ENCODE results near the gene DYNC1H1. TPM values are rescaled to one million over a fixed set of nuclear protein-coding genes. Genes with fewer than 3 reads are reported as not detected.
"Not testable (repeated sequence)": the region's sequence is repeated elsewhere in the genome, so short reads cannot be mapped to it uniquely, and the experiment has no call there.

DYNC1H1 gene
- total RNA-seq, 1 donor from 2014 or later, result 357 TPM

DNA sequence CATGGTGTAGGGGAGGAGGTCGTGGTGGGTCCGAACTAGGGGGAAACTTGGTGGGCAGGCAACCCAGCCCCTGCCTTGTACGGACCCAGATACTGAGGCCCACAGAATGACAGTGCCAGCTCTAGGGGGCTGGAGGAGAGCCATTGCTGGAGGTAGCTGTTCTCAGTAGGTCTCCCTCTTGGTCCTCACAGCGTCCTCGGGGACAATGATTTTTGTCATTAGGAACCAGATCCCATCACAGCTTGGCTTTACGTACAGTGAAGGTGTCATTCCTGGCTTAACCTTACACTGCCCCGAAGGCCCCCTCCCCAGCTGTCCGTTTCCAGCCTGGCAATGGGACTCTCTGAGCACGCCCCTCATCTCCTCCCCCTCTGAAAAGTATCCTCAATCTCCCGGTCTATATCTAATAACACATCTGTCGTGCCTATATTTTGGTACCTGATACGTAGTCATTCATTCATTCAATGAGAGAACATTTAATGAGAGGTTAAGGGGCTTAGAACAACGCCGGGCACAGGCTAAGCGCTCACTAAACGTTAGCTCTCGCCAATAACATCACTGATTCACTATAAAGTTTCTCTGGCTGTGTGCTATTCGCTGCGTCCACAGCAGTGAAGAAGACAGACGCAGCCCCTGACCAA lies 597 bp upstream of the DYNC1H1 start:
- no peak for DNase-seq (ENCODE audit: low spot score)

DNA sequence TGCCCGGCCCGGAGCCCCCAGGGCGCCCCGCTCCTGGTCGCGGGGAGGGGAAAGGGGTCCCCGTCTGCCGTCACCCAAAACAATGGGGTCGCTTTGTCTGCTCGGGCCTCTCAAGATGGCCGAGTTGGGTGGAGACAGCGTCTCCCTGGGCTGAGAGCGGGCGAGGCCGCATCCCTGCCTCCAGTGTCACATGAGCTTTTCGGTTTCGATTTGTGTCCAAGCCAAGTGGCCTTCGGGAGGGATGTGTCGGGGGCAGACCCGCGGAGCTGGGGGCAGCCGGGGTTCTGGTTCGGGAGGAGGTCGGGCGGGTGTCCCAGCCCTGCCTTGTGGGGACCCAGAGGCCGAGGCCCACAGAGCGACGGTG lies 790 bp downstream of the DYNC1H1 start:
- peak; percentile 74 for DNase-seq (ENCODE audit: low spot score)

DNA sequence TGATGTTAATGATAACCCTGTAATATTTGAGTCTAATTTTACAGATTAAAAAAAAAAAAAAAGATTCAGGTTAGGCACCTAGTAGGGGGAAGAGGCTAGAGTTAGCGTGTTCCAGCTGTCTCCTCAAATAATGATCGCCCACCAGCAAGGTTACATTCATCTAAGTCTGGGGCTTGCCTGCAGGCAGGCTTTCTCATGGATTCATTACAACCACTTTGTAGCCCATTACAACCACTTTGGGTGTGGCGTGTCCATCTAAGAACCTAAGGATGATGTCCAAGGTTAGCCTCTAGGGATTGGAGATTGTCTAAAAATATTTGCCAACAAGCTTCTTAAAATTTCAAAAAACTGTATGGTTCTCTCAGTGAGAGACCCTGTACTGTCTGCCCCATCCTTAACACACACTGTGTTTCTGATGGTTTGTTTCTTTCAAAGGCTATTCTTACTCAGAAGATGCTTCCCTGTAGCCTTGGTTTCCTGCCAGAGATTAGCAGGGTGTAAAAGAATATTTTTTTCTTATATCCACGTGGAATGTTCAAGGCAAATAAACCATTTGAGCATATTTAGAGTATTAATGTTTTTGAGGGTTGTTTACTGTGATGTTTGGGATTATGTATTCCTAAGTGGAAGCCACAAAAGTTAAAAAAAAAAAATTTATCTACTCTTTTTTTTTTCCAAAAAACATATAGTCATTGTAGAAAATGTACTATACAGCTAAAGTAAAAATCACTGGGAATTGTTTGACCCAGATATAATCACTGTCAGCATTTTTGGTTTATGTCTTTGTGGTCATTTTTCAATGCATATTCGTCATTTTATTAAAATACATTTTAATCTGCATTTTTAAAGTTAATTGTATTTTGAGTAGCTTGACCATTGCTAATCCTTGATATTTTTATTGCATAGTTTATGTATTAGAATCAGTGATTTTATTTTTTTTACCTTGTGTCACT lies 1.7 kb downstream of the DYNC1H1 start:
- no peak for DNase-seq (ENCODE audit: low spot score)

DNA sequence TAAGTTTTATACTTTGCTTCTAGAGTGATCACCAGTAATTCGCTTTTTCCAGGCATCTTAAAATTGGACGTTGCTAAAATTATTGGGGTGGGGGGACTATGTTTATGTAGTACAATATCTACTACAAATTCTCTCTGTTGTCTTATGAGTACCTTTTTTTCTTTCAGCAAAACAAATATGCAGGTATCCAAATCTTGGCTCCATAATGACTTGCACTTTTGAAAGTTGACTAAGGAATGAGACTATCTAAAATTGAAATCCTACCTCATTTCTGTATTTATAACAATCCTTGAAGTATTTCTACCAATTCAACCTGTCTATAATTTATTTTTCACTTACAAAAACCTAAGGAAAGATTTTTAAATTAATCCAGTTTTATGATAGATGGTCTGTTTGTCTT lies 2.4 kb downstream of the DYNC1H1 start:
- DNase-seq (ENCODE audit: low spot score), result no peak

DNA sequence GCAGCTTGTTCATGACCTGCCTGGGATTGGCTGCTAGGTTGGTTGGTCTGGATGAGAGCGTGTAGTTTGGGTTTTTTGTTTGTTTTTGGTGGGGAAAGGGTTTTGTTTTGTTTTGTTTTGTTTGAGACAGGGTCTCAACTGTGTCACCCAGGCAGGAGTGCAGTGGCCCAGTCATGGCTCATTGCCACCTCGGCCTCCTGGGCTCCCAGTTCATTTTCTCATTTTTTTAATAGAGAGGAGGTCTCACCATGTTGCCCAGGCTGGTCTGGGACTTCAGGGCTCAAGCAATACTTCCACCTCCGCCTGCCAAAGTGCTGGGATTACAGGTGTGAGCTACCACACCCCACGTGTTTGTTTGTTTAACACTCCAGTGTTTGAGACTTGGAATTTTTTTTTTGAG lies 3.8 kb downstream of the DYNC1H1 start:
- DNase-seq (ENCODE audit: low spot score), result no peak

DNA sequence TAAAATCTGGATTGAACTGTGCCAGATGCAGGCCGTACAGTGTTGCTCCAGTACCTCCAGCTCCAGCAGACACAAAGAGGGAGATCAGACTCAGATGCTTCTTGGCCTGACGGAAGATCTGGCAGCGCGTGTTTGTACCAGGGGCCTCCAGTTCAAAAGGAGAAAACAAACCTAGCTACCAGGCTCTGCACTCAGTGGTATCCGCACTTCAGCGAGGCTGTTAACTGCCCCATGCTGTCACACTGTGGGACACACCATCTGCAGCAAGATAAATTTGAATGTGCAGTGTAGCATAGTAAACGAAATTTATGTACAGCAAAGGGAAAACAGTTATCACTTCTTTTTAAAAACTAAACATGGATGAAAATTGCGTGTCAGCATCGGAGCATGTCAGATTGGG lies 5.1 kb downstream of the DYNC1H1 start:
- DNase-seq (ENCODE audit: low spot score), result no peak

DNA sequence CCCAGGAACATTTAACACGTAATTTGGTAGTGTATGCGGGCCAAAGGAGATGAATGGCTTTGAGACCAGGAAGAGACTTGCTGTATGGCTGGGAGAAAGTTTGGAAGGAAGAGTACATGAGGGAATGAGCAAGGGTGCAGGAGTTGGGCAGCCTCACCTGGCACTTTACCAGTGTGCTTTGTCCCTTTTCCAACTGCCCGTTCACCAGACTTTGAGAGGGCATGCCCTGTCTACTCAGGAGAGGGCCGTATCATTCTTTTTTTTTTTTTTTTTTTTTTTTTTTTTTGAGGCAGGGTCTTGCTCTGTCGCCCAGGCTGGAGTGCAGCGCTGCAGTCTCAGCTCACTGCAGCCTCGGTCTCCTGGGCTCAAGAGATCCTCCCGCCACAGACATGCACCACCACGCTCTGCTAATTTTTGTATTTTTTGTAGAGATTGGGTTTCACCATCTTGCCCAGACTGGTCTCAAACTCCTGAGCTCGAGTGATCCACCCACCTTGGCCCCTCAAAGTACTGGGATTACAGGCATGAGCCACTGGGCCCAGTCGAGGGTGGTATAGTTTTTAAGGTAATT lies 6.5 kb downstream of the DYNC1H1 start:
- DNase-seq (ENCODE audit: low spot score), result no peak

DNA sequence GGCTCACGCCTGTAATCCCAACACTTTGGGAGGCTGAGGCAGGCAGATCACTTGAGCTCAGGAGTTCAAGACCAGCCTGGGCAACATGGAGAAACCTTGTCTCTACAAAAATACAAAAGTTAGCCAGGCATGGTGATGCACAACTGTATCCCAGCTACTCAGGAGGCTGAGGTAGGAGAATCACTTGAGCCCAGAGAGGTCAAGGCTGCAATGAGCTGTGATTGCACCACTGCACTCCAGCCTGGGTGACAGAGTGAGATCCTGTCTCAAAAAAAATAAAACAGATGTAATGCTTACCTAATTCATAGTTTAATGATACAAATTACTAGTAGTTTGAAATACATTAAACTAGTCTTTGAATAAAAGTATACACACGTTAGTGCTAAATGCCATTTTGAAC lies 7.1 kb downstream of the DYNC1H1 start:
- DNase-seq (ENCODE audit: low spot score), result not testable (repeated sequence)

DNA sequence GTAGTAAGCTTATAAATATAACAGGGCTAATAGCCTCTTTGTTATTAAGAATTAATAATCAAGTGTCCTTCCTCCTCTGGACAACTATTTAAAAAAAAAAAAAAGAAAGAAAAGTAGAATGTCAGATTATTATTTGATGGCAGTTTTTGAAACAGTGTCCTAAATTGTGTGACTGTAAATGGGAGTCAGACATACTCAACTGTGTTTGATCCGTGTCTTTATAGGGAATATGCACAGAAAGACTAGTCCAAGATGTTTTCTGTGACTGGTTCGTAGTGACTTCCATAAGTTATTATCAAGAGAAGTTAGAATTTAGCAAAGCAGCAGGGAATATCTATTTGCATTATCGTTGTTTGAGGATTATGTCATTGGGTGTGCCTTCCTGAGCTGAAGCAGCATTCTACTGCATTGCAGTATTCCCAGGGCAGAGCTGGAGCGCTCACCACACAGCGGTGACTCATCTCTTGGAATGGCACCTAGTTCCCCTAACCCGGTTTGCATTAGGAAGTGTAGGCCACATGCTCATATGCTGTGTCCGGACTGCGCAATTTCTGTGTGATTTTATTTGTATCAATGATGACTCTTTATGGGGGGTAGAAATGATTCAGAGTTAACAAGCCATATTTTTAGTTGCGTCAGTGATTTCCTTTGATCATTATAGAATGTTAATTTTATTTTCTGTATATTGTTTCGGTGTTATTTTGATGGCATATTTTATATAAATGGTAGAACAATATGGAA lies 7.9 kb downstream of the DYNC1H1 start:
- DNase-seq (ENCODE audit: low spot score), result peak; percentile 97

DNA sequence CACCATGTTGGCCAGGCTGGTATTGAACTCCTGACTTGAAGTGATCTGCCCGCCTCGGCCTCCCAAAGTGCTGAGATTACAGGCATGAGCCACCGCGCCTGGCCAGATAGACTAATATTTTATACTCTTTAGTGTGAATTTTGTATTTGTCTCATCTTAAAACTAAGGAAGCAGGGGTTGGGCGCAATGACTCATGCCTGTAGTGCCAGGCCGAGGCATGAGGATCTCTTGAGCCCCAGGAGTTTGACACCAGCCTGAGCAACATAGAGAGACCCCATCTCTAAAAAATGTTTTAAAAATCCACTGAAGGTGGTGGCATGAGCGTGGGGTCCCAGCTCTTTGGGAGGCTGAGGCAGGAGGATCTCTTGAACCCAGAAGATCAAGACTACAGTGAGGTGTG lies 9.0 kb downstream of the DYNC1H1 start:
- no peak for DNase-seq (ENCODE audit: low spot score)

DNA sequence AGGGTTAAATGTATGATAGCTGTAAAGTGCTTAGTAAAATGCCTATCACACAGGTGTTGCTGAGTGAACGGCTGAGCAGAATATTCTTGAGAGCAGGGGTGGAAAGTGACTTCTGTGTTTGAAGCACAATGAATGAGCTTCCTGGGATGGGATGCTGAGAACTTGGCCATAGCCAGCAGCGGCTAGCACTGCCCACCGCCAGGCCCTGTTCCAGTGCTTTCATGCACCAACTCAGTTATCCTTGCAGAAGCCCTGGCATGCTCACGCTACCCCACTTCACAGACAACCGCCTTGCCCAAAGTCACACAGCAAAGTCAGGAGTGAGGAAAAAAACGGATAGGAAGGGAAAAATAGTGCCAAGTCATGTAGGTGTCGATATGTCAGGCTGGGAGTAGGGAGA lies 10.9 kb downstream of the DYNC1H1 start:
- DNase-seq (ENCODE audit: low spot score), result no peak

DNA sequence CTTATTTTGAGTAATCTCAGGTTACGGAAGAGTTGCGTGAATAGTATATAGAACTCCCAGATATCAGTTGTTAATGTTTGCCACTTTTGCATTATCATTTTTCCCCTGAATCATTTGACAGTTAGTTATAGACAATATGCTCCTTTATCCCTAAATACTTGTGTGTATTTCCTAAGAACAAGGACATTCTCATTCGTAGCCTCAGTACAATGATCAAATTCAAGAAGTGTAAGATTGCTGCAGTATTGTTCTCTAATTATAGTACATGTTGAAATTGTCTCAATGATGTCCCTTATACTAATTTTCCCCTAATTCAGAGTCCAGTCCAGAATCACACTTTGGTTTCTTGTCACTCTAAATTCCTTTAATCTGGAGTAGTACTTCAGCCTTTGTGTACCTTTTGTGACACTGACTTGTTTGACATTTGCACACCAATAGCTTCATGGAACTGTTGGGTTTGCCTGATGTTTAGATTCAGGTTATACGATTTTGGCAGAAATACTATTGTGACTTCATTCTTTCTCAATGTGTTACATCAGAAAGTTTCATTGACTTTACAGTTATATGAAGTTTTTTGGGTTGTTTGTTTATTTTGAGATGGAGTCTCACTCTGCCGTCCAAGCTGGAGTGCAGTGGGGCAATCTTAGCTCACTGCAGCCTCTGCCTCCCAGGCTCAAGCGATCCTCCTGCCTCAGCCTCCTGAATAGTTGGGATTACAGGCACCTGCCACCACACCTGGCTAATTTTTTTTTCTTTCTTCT lies 13.1 kb downstream of the DYNC1H1 start:
- no peak for DNase-seq (ENCODE audit: low spot score)

DNA sequence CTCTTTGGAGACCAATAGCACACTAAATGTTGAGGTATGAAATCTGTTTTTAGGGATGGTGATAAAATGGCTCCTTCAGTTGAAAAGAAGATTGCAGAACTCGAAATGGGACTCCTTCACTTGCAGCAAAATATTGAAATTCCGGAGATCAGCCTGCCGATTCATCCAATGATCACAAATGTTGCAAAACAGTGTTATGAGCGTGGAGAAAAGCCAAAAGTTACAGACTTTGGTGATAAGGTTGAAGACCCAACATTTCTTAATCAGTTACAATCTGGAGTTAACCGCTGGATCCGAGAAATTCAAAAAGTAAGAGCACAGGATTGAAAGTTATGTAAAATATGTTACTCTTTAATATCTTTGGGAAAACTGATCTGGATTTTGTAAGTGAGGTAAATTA lies 15.3 kb downstream of the DYNC1H1 start:
- DNase-seq (ENCODE audit: low spot score), result no peak

DNA sequence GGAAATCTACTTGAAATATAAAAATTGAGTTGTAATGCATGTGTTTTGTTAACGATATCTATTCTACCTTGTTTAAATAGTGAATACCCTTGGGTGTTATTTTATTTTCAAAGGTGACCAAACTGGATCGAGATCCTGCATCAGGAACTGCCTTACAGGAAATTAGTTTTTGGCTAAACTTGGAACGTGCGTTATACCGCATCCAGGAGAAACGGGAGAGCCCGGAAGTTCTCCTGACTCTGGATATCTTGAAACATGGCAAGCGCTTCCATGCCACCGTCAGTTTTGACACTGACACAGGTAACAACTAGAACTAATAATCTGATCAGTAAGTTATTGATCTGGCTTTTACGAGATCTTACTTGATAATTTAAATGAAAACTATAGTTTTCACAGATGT lies 15.9 kb downstream of the DYNC1H1 start:
- no peak for DNase-seq (ENCODE audit: low spot score)

DNA sequence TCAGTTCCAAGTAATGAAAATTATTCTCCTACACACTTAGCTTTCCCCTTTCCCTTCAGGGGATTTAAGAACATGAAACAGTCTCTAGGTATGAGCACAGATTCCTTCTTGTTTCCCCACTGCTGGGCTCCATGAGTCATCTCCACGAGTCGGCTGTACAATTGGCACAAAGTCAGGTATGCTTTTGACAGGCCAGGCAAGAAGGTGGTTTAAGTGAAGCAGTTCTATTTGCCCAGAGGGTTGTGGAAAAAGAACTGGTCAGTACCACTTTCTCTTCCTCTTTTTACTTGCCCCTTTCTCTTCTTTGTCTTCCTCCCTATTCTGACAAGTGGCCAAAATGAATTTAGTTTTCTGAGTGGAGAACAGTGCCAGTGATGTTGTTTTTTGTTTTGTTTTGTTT lies 16.3 kb downstream of the DYNC1H1 start:
- peak; percentile 88 for DNase-seq (ENCODE audit: low spot score)

DNA sequence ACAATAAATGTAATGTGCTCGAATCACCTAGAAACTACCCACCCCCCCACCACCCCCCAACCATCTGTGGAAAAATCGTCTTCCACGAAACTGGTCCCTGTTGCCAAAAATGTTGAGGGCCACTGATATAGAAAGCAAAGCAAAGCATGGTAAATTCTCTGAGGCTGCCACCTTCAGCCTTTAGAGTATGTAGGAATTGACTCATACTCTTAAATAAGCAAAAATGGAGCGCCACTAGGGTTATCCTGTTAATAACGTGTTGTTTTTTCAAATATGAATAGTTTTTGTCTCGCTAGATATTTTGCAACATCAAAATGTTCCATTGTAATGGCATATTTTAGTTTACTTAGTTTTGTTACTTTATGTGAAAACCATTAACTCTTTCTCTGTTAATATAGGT lies 18.2 kb downstream of the DYNC1H1 start:
- no peak for DNase-seq (ENCODE audit: low spot score)

DNA sequence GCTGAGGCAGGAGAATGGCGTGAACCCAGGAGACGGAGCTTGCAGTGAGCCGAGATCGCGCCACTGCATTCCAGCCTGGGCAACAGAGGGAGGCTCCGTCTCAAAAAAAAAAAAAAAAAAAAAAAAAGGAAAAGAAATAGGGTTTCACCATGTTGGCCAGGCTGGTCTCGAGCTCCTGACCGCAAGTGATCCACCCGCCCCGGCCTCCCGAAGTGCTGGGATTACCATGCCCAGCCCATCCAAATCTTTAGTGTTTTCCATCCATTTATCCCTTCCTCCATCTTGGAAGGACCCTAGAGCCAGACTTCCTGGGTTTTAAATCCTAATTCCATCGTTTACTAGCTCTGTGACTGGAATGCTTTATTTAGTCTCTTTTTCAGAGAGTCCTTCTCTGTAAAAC lies 20.5 kb downstream of the DYNC1H1 start:
- not testable (repeated sequence) for DNase-seq (ENCODE audit: low spot score)

DNA sequence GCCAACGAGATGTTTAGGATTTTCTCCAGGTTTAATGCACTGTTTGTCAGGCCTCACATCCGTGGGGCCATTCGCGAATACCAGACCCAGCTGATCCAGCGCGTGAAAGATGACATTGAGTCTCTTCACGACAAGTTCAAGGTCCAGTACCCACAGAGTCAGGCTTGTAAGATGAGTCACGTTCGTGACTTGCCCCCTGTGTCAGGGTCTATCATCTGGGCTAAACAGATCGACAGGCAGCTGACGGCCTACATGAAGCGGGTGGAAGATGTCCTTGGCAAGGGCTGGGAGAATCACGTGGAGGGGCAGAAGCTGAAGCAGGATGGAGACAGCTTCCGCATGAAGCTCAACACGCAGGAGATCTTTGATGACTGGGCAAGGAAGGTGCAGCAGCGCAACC lies 21.6 kb downstream of the DYNC1H1 start:
- DNase-seq (ENCODE audit: low spot score), result no peak

DNA sequence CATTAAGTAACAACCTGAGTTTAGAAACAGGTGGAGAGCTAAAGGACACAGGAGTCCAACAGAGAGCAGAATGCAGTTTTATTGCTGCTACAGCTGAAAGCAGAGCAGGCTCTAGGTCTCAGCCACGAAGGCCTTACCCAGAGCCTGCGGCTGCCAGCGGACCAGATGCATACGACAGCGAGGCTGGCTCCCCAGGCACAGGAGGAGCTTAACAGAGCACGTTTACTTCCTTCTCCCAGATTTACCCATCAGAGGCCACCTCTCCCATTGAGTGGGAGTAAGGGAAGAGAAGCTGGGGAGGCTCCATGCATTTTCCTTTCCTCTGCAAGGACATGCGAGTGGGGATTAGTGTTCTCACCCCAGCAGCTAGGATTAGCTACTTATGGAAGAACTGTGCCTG lies 22.6 kb downstream of the DYNC1H1 start:
- no peak for DNase-seq (ENCODE audit: low spot score)

DNA sequence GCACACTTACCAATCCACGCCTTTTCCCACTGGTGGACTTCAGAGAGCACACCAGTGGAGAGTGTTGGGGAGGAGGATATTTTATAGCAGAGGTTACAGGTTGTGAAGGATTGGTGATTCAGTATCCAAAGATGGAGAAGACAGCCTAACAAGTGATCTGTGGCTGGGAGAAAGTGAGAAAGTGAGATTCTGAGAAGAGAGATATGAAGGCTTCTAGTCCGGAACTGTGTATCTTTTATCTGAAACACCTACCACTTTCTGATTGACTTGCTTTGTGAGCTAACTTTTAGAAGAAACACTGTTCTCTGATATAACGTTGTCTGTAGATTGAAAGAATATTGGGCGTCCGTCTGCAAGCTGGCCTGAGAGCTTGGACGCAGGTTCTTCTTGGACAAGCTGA lies 24.0 kb downstream of the DYNC1H1 start:
- DNase-seq (ENCODE audit: low spot score), result no peak

DNA sequence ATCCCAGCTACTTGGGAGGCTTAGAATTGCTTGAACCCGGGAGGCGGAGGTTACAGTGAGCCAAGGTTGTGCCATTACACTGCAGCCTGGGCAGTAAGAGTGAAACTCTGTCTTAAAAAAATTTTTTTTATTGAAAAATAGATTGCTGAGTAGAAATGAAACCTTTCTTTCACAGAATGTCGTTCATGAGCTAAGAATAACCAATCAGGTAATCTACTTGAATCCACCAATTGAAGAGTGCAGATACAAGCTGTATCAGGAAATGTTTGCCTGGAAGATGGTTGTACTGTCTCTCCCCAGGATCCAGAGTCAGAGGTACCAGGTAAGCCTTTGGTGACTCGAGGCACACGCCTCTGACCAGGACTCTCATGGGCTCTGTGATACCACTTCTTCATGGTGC lies 27.0 kb downstream of the DYNC1H1 start:
- no peak for DNase-seq (ENCODE audit: low spot score)
